ENCODE data around the gene STK36. TPM values are rescaled to one million over a fixed set of nuclear protein-coding genes. Genes with fewer than 3 reads are reported as not detected.

Gene STK36
- total RNA-seq, 3 donors from 2014 or later (not counting 1 experiment from before 2014, with no cell fraction given), result 20.0 to 20.3 (median 20.2) TPM

DNA sequence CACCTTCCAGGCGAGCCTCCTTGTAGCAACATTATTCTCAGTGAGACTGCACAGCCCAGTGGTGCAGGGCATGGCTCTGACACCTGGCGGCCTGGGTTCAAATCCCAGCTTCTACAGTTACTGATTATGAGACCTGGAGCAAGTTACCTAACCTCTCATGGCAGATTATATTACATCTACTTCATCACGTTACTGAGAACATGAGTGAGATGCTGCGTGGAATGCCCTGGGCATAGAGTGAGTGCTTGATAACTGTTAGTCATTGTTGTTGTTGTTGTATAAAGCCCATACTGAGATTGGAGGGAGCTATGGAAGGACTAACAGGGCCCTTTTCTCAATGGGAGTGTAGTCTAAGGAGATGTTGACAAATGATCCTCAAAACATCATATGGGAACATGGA, 45.5 kb upstream of the STK36 start:
- no peaks in the 10 kb centered on the region for H3K27me3 Mint-ChIP-seq (ENCODE audit: low read depth in 2 of 2)
- WGBS (ENCODE audit: insufficient coverage), result 97% methylated on average over 4 of the region's 4 CpGs
- Histone ChIP-seq H3K4me1 (ENCODE audit: control insufficient read depth, insufficient read depth, low read length) (no peaks in the 10 kb centered on the region), H3K36me3 (ENCODE audit: control insufficient read depth, insufficient read depth, low read length) (no peaks in the 10 kb centered on the region), H3K4me3 (ENCODE audit: low read length) (no peak overlapping the region), H3K27ac (ENCODE audit: low read length) (no peak overlapping the region), H3K9me3 (ENCODE audit: control insufficient read depth, insufficient read depth, low read length) (no peaks in the 10 kb centered on the region), H3K27me3 (ENCODE audit: control insufficient read depth, insufficient read depth, low read length) (no peaks in the 10 kb centered on the region)
- H3K9me3 Mint-ChIP-seq, result no peaks in the 10 kb centered on the region
- no peak overlapping the region for H3K4me3 Mint-ChIP-seq
- intact Hi-C loops (cut with micrococcal nuclease), result no loop called here
- ATAC-seq (no peak), DNase-seq (no peak)
- no peak for TF ChIP-seq CTCF (IDR thresholded peaks at IDR 0.05)
- no peaks in the 10 kb centered on the region for H3K36me3 Mint-ChIP-seq
- H3K27ac Mint-ChIP-seq, result no peak overlapping the region
- H3K4me1 Mint-ChIP-seq, result no peaks in the 10 kb centered on the region

DNA sequence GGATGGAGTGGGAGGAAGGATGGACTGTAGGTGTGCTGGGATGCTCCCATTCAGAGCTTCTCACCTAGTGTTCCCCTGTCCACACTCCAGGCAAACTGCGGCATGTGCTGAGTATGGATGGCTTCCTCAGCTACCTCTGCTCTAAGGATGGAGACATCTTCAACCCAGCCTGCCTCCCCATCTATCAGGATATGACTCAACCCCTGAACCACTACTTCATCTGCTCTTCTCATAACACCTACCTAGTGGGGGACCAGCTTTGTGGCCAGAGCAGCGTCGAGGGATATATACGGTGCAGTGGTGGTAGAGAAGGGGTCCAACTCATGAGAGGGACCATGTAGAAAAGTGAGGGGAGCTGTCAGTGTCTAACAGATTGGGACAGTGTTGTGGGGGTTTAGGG, 43.9 kb upstream of the STK36 start:
- intact Hi-C loops (cut with micrococcal nuclease), result no loop called here
- no peaks in the 10 kb centered on the region for H3K27me3 ChIP-seq (ENCODE audit: control insufficient read depth, insufficient read depth, low read length)
- WGBS (ENCODE audit: insufficient coverage), result 90% methylated on average over 4 of the region's 4 CpGs
- Mint-ChIP-seq H3K27me3 (ENCODE audit: low read depth in 2 of 2) (no peaks in the 10 kb centered on the region), H3K36me3 (no peaks in the 10 kb centered on the region), H3K27ac (no peak overlapping the region), H3K9me3 (no peaks in the 10 kb centered on the region), H3K4me1 (no peaks in the 10 kb centered on the region), H3K4me3 (no peak overlapping the region)
- TF ChIP-seq CTCF (IDR thresholded peaks at IDR 0.05), result no peak
- no peaks in the 10 kb centered on the region for H3K4me1 ChIP-seq (ENCODE audit: control insufficient read depth, insufficient read depth, low read length)
- DNase-seq, result no peak
- H3K9me3 ChIP-seq (ENCODE audit: control insufficient read depth, insufficient read depth, low read length), result no peaks in the 10 kb centered on the region
- no peak overlapping the region for H3K4me3 ChIP-seq (ENCODE audit: low read length)
- no peak for ATAC-seq
- H3K36me3 ChIP-seq (ENCODE audit: control insufficient read depth, insufficient read depth, low read length), result no peaks in the 10 kb centered on the region
- H3K27ac ChIP-seq (ENCODE audit: low read length), result no peak overlapping the region

- no peaks in the 10 kb centered on the region for H3K9me3 ChIP-seq (ENCODE audit: control insufficient read depth, insufficient read depth, low read length)
- peaks cover 25% of the 10 kb centered on the region for H3K36me3 ChIP-seq (ENCODE audit: control insufficient read depth, insufficient read depth, low read length)
- no peaks in the 10 kb centered on the region for H3K36me3 Mint-ChIP-seq
- no peaks in the 10 kb centered on the region for H3K4me1 ChIP-seq (ENCODE audit: control insufficient read depth, insufficient read depth, low read length)
- DNase-seq, result no peak
- H3K9me3 Mint-ChIP-seq, result no peaks in the 10 kb centered on the region
- no peak for TF ChIP-seq CTCF (IDR thresholded peaks at IDR 0.05)
- no peak overlapping the region for H3K27ac ChIP-seq (ENCODE audit: low read length)
- H3K27me3 ChIP-seq (ENCODE audit: control insufficient read depth, insufficient read depth, low read length), result no peaks in the 10 kb centered on the region
- WGBS (ENCODE audit: insufficient coverage), result 81% methylated on average over 3 of the region's 4 CpGs
- no peak overlapping the region for H3K4me3 Mint-ChIP-seq
- H3K27ac Mint-ChIP-seq, result no peak overlapping the region
- no peaks in the 10 kb centered on the region for H3K4me1 Mint-ChIP-seq
- no peak overlapping the region for H3K4me3 ChIP-seq (ENCODE audit: low read length)
- no peak for ATAC-seq
- intact Hi-C loops (cut with micrococcal nuclease), result no loop called here
- no peaks in the 10 kb centered on the region for H3K27me3 Mint-ChIP-seq (ENCODE audit: low read depth in 2 of 2)
Observed at GRCh38 chr2:218631837-218632236, 40.0 kb upstream of the STK36 start.

DNA sequence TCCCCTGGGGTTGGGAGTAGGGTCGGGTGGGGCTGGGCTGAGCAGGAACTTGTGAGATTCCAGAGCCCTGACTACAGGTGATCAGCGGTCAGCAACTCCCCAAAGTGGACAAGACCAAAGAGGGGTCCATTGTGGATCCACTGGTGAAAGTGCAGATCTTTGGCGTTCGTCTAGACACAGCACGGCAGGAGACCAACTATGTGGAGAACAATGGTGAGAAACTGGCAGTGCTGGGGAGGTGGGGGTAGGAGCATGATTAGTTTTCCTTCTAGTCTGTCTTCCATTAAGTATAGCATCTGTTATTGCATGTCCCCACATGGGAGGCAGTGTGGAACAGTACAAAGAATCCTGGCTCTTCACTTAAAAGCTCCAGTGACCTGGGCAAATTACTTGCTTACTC, 36.2 kb upstream of the STK36 start:
- Mint-ChIP-seq H3K27ac (no peak overlapping the region), H3K9me3 (no peaks in the 10 kb centered on the region), H3K4me1 (no peaks in the 10 kb centered on the region), H3K27me3 (ENCODE audit: low read depth in 2 of 2) (no peaks in the 10 kb centered on the region), H3K36me3 (peaks cover 10% of the 10 kb centered on the region), H3K4me3 (no peak overlapping the region)
- DNase-seq, result no peak
- 98% methylated on average over 5 of the region's 5 CpGs for WGBS (ENCODE audit: insufficient coverage)
- no peaks in the 10 kb centered on the region for H3K27me3 ChIP-seq (ENCODE audit: control insufficient read depth, insufficient read depth, low read length)
- intact Hi-C loops (cut with micrococcal nuclease), result no loop called here
- ATAC-seq, result no peak
- H3K27ac ChIP-seq (ENCODE audit: low read length), result no peak overlapping the region
- TF ChIP-seq CTCF (IDR thresholded peaks at IDR 0.05), result no peak
- H3K9me3 ChIP-seq (ENCODE audit: control insufficient read depth, insufficient read depth, low read length), result no peaks in the 10 kb centered on the region
- no peaks in the 10 kb centered on the region for H3K4me1 ChIP-seq (ENCODE audit: control insufficient read depth, insufficient read depth, low read length)
- peaks cover 59% of the 10 kb centered on the region for H3K36me3 ChIP-seq (ENCODE audit: control insufficient read depth, insufficient read depth, low read length)
- H3K4me3 ChIP-seq (ENCODE audit: low read length), result no peak overlapping the region

Data from natural killer cell (primary cell).